H9 (cell line): ENCODE data around the gene CSTF1. TPM values are rescaled to one million over a fixed set of nuclear protein-coding genes. Genes with fewer than 3 reads are reported as not detected.

Source experiments
- DNase-seq: peaks from one replicate; pipeline ENCODE4 v3.0.0-alpha.2; 2017
- H2AFZ ChIP-seq: one replicate; pipeline ENCODE4 v1.6.1; 2013; ENCODE audit warnings: mild to moderate bottlenecking, low read length, control low read depth, moderate library complexity
- H2AK5ac ChIP-seq: 2 replicates; pipeline ENCODE4 v1.6.1; 2013; ENCODE audit warnings: low read length, control low read depth, mixed read lengths; ENCODE audit not compliant: insufficient read length
- H2BK120ac ChIP-seq: one replicate; pipeline ENCODE4 v1.6.1; 2013; ENCODE audit warnings: low read depth, mild to moderate bottlenecking, low read length, control low read depth, inconsistent platforms; ENCODE audit not compliant: poor library complexity, severe bottlenecking
- H2BK12ac ChIP-seq: 2 replicates; pipeline ENCODE4 v1.6.1; 2013; ENCODE audit warnings: low read length, control low read depth, mixed read lengths, low read depth; ENCODE audit not compliant: insufficient read length
- H2BK15ac ChIP-seq: 2 replicates; pipeline ENCODE4 v1.6.1; 2013; ENCODE audit warnings: low read depth, low read length, control low read depth
- H2BK20ac ChIP-seq: one replicate; pipeline ENCODE4 v1.6.1; 2013; ENCODE audit warnings: low read depth, mild to moderate bottlenecking, low read length, control low read depth, inconsistent platforms; ENCODE audit not compliant: poor library complexity, severe bottlenecking
- H2BK5ac ChIP-seq: 2 replicates; pipeline ENCODE4 v1.6.1; 2013; ENCODE audit warnings: low read length, control low read depth, mixed read lengths; ENCODE audit not compliant: insufficient read length
- H3K14ac ChIP-seq: 2 replicates; pipeline ENCODE4 v1.6.1; 2013; ENCODE audit warnings: low read length, control low read depth; ENCODE audit not compliant: insufficient read depth
- H3K18ac ChIP-seq: 2 replicates; pipeline ENCODE4 v1.6.1; 2013; ENCODE audit warnings: low read depth, mild to moderate bottlenecking, mixed read lengths, low read length, control low read depth; ENCODE audit not compliant: insufficient read length
- H3K23ac ChIP-seq: 2 replicates; pipeline ENCODE4 v1.6.1; 2013; ENCODE audit warnings: low read length, control low read depth, mixed read lengths, low read depth; ENCODE audit not compliant: insufficient read length
- H3K23me2 ChIP-seq: 2 replicates; pipeline ENCODE4 v1.6.1; 2013; ENCODE audit warnings: low read depth, mild to moderate bottlenecking, mixed read lengths, low read length, control low read depth; ENCODE audit not compliant: insufficient read length, poor library complexity, severe bottlenecking
- H3K27ac ChIP-seq: 2 replicates; pipeline ENCODE4 v1.5.1; 2013; ENCODE audit warnings: low read length, control low read depth, mixed read lengths, low read depth; ENCODE audit not compliant: insufficient read length
- H3K27me3 ChIP-seq: 2 replicates; pipeline ENCODE4 v1.6.1; 2013; ENCODE audit warnings: low read length, control low read depth, inconsistent platforms; ENCODE audit not compliant: insufficient read depth
- H3K4ac ChIP-seq: 2 replicates; pipeline ENCODE4 v1.6.1; 2013; ENCODE audit warnings: low read depth, mild to moderate bottlenecking, control low read depth, inconsistent platforms, low read length, moderate library complexity
- H3K4me1 ChIP-seq: 2 replicates; pipeline ENCODE4 v1.6.1; 2013; ENCODE audit warnings: low read length, control low read depth, inconsistent platforms; ENCODE audit not compliant: insufficient read depth
- H3K4me2 ChIP-seq: 2 replicates; pipeline ENCODE4 v1.6.1; 2013; ENCODE audit warnings: low read length, control low read depth, mixed read lengths; ENCODE audit not compliant: insufficient read length, insufficient read depth
- H3K56ac ChIP-seq: 2 replicates; pipeline ENCODE4 v1.6.1; 2013; ENCODE audit warnings: low read depth, mild to moderate bottlenecking, mixed read lengths, low read length, control low read depth; ENCODE audit not compliant: insufficient read length
- H3K79me1 ChIP-seq: 2 replicates; pipeline ENCODE4 v1.6.1; 2013; ENCODE audit warnings: low read depth, mild to moderate bottlenecking, moderate library complexity, low read length, control low read depth, inconsistent platforms; ENCODE audit not compliant: insufficient read depth, poor library complexity, severe bottlenecking
- H3K79me2 ChIP-seq: 2 replicates; pipeline ENCODE4 v1.6.1; 2013; ENCODE audit warnings: low read length, control low read depth, inconsistent platforms; ENCODE audit not compliant: insufficient read depth
- H3K9ac ChIP-seq: 2 replicates; pipeline ENCODE4 v1.6.1; 2013; ENCODE audit warnings: low read length, control low read depth, mixed read lengths; ENCODE audit not compliant: insufficient read length; ENCODE audit errors: extremely low read depth
- H3K9me3 ChIP-seq: one replicate; pipeline ENCODE4 v1.6.1; 2013; ENCODE audit warnings: low read depth, low read length, inconsistent platforms; ENCODE audit not compliant: control insufficient read depth
- H3T11ph ChIP-seq: one replicate; pipeline ENCODE4 v1.6.1; 2013; ENCODE audit warnings: mild to moderate bottlenecking, low read length, control low read depth, inconsistent platforms
- H4K20me1 ChIP-seq: one replicate; pipeline ENCODE4 v1.6.1; 2013; ENCODE audit not compliant: control insufficient read depth, insufficient read length, insufficient read depth
- H4K5ac ChIP-seq: 2 replicates; pipeline ENCODE4 v1.6.1; 2013; ENCODE audit warnings: low read depth, mild to moderate bottlenecking, mixed read lengths, low read length, control low read depth; ENCODE audit not compliant: insufficient read length
- H4K8ac ChIP-seq: replicated peaks from 2 replicates; pipeline ENCODE4 v1.6.1; 2013; ENCODE audit warnings: low read length, control low read depth, mixed read lengths, low read depth; ENCODE audit not compliant: insufficient read length
- H4K91ac ChIP-seq: 2 replicates; pipeline ENCODE4 v1.6.1; 2013; ENCODE audit warnings: low read depth, mild to moderate bottlenecking, moderate library complexity, mixed read lengths, low read length, control low read depth; ENCODE audit not compliant: insufficient read length
- H3K27ac Mint-ChIP-seq, 3 experiments: 2 replicates in 2 of 3; 3 replicates in 1 of 3; pipeline ENCODE4 v1.8.0; 2020 to 2021; ENCODE audit warnings: mixed read lengths in 3 of 3, mild to moderate bottlenecking in 1 of 3, moderate library complexity in 1 of 3
- H3K27me3 Mint-ChIP-seq: 2 replicates; pipeline ENCODE4 v1.8.0; 2021; ENCODE audit warnings: low read depth, mild to moderate bottlenecking, moderate library complexity, mixed read lengths
- H3K36me3 Mint-ChIP-seq, 3 experiments: 2 replicates in 2 of 3; 3 replicates in 1 of 3; pipeline ENCODE4 v1.8.0; 2020 to 2021; ENCODE audit warnings: low read depth in 3 of 3, mixed read lengths in 3 of 3; ENCODE audit not compliant: insufficient read depth in 1 of 3
- H3K4me1 Mint-ChIP-seq, 2 experiments: 2 replicates each; pipeline ENCODE4 v1.8.0; 2020; ENCODE audit warnings: mixed read lengths in 2 of 2
- H3K4me3 Mint-ChIP-seq, 2 experiments: 2 replicates in 1 of 2; 3 replicates in 1 of 2; pipeline ENCODE4 v1.8.0; 2020 to 2021; ENCODE audit warnings: mild to moderate bottlenecking in 2 of 2, mixed read lengths in 2 of 2, moderate library complexity in 1 of 2
- H3K9me3 Mint-ChIP-seq, 2 experiments: 2 replicates in 1 of 2; 3 replicates in 1 of 2; pipeline ENCODE4 v1.8.0; 2020; ENCODE audit warnings: mild to moderate bottlenecking in 2 of 2, mixed read lengths in 2 of 2, moderate library complexity in 1 of 2
- WGBS: extraction: QIAGEN DNeasy Blood & Tissue Kit; methylation state at CpG from one replicate; pipeline ENCODE4 v1.1.7; 2013; ENCODE audit warnings: missing lambda C conversion rate, low lambda C conversion rate, mixed read lengths; ENCODE audit not compliant: insufficient read length; ENCODE audit errors: extremely low coverage; 5-methylcytosine and 5-hydroxymethylcytosine counted together
- total RNA-seq: library from RNA; stranded (reverse); gene quantifications from 2 replicates; pipeline ENCODE4 v1.2.1, GENCODE V29; 2021
- TF ChIP-seq, protein P1 (sequence below): fragments of 200-600 bp; sonication (generic); conservative IDR thresholded peaks from 3 replicates; pipeline ENCODE4 v1.8.0; 2021; ENCODE audit warnings: antibody characterized with exemption, mild to moderate bottlenecking

Gene CSTF1
- total RNA-seq, 1 experiment from 2014 or later: 72.9 TPM

DNA sequence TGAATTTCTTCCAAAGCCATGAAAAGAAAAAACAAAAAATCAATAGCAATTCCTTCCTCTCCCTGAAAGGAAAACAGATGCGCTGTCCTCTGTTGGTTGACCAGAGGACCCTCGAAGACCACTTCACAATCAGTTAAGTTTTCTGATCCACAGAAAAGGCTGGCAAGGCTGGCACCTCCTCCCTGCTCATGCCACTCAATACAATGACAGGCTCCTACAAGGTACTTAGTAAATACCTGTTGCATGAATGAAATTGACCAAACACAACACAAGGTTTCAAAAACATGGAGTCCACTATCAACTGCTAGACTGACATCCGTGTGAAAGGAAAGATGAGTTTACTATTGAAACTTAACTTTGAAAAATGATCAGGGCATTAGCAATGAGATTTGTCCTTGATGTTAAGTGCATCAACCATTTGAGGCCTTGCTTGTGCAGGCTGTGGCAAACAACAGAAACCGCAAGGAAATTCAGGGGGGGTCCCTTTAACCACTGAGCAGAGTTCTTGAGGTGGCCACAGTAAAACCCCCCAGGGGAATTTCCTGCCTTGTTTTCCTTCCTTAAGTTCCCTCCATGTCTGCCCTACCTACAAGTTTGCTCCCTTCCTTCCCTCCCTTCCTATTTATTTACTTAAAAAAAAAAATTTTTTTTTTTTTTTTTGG is 48.0 kb downstream of the CSTF1 start:
- no peaks in the 10 kb centered on the region for H3K79me2 ChIP-seq
- H3K14ac ChIP-seq: no peak overlapping the region
- TF ChIP-seq, protein P1, sequence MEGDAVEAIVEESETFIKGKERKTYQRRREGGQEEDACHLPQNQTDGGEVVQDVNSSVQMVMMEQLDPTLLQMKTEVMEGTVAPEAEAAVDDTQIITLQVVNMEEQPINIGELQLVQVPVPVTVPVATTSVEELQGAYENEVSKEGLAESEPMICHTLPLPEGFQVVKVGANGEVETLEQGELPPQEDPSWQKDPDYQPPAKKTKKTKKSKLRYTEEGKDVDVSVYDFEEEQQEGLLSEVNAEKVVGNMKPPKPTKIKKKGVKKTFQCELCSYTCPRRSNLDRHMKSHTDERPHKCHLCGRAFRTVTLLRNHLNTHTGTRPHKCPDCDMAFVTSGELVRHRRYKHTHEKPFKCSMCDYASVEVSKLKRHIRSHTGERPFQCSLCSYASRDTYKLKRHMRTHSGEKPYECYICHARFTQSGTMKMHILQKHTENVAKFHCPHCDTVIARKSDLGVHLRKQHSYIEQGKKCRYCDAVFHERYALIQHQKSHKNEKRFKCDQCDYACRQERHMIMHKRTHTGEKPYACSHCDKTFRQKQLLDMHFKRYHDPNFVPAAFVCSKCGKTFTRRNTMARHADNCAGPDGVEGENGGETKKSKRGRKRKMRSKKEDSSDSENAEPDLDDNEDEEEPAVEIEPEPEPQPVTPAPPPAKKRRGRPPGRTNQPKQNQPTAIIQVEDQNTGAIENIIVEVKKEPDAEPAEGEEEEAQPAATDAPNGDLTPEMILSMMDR: no peak
- H3K27ac Mint-ChIP-seq: no peak overlapping the region
- H2AFZ ChIP-seq: no peak overlapping the region
- H3K56ac ChIP-seq: no peak overlapping the region
- no peak overlapping the region for H3T11ph ChIP-seq
- H3K4me3 Mint-ChIP-seq: no peak overlapping the region
- DNase-seq: no peak
- H4K91ac ChIP-seq: no peak overlapping the region
- H3K9ac ChIP-seq: no peak overlapping the region
- H3K4me2 ChIP-seq: no peak overlapping the region
- no peak overlapping the region for H2BK20ac ChIP-seq
- H4K5ac ChIP-seq: no peak overlapping the region
- H3K36me3 Mint-ChIP-seq: no peaks in the 10 kb centered on the region
- H3K4me1 ChIP-seq: no peaks in the 10 kb centered on the region
- H3K18ac ChIP-seq: no peak overlapping the region
- H4K20me1 ChIP-seq: no peaks in the 10 kb centered on the region
- no peaks in the 10 kb centered on the region for H3K9me3 ChIP-seq
- H3K27me3 Mint-ChIP-seq: peaks cover 21% of the 10 kb centered on the region
- H2BK120ac ChIP-seq: no peak overlapping the region
- H2BK12ac ChIP-seq: no peak overlapping the region
- H3K4me1 Mint-ChIP-seq: no peaks in the 10 kb centered on the region; a peak in 1 of 4 replicates
- no peak overlapping the region for H3K4ac ChIP-seq
- no peaks in the 10 kb centered on the region for H3K79me1 ChIP-seq
- no peak overlapping the region for H4K8ac ChIP-seq
- H3K27me3 ChIP-seq: no peaks in the 10 kb centered on the region
- H3K27ac ChIP-seq: no peak overlapping the region
- H3K23ac ChIP-seq: no peak overlapping the region
- no CpG with 5 or more reads among the region's 4 CpGs for WGBS
- H3K23me2 ChIP-seq: no peaks in the 10 kb centered on the region
- no peak overlapping the region for H2BK15ac ChIP-seq
- H2BK5ac ChIP-seq: no peak overlapping the region
- H3K9me3 Mint-ChIP-seq: no peaks in the 10 kb centered on the region
- no peak overlapping the region for H2AK5ac ChIP-seq
